Astrocyte (in vitro differentiated cells and primary cell): ENCODE results near the gene TRIP4. TPM values are rescaled to one million over a fixed set of nuclear protein-coding genes. Genes with fewer than 3 reads are reported as not detected.
"Not testable (repeated sequence)": the region's sequence is repeated elsewhere in the genome, so short reads cannot be mapped to it uniquely, and the experiment has no call there.

Experiments used
- DNase-seq: peaks from one replicate; pipeline ENCODE4 v3.0.0-alpha.2; 2010; ENCODE audit warnings: low read depth
- FAIRE-seq: peaks from 2 replicates; lab custom pipeline; 2011; peaks lifted over from hg19 to GRCh38; lab: Jason Lieb, UNC
- H2AFZ ChIP-seq: 2 replicates; pipeline ENCODE4 v1.6.0; 2012; ENCODE audit warnings: low read depth, low read length, inconsistent platforms
- H3K27ac ChIP-seq: 2 replicates; pipeline ENCODE4 v1.5.1; 2011; ENCODE audit warnings: low read depth, low read length, inconsistent platforms
- H3K27me3 ChIP-seq: 2 replicates; pipeline ENCODE4 v1.6.0; 2011; ENCODE audit warnings: low read length, inconsistent platforms; ENCODE audit not compliant: insufficient read depth
- H3K36me3 ChIP-seq: 2 replicates; pipeline ENCODE4 v1.5.1; 2011; ENCODE audit warnings: low read length, inconsistent platforms; ENCODE audit not compliant: insufficient read depth
- H3K4me1 ChIP-seq: 2 replicates; pipeline ENCODE4 v1.5.1; 2011; ENCODE audit warnings: low read length, inconsistent platforms; ENCODE audit not compliant: insufficient read depth
- H3K4me2 ChIP-seq: 2 replicates; pipeline ENCODE4 v1.6.0; 2012; ENCODE audit warnings: low read length, inconsistent platforms
- H3K4me3 ChIP-seq: 2 replicates; pipeline ENCODE4 v1.5.1; 2011; ENCODE audit warnings: low read depth, mild to moderate bottlenecking, low read length, inconsistent platforms; ENCODE audit not compliant: insufficient read depth
- H3K79me2 ChIP-seq: 2 replicates; pipeline ENCODE4 v1.6.0; 2012; ENCODE audit warnings: mild to moderate bottlenecking, low read length, inconsistent platforms; ENCODE audit not compliant: insufficient read depth
- H3K9ac ChIP-seq: 2 replicates; pipeline ENCODE4 v1.6.0; 2012; ENCODE audit warnings: mild to moderate bottlenecking, low read length, inconsistent platforms
- H3K9me3 ChIP-seq: 2 replicates; pipeline ENCODE4 v1.5.1; 2012; ENCODE audit warnings: low read depth, mild to moderate bottlenecking, low read length, inconsistent platforms; ENCODE audit not compliant: insufficient read depth
- H4K20me1 ChIP-seq: 2 replicates; pipeline ENCODE4 v1.6.0; 2012; ENCODE audit warnings: low read length, inconsistent platforms; ENCODE audit not compliant: insufficient read depth
- H3K27ac Mint-ChIP-seq: one replicate; pipeline ENCODE4 v1.8.0; 2021; ENCODE audit warnings: mild to moderate bottlenecking, mixed read lengths; ENCODE audit not compliant: unreplicated experiment
- H3K27me3 Mint-ChIP-seq: one replicate; pipeline ENCODE4 v1.8.0; 2021; ENCODE audit warnings: low read depth, mixed read lengths; ENCODE audit not compliant: unreplicated experiment
- H3K36me3 Mint-ChIP-seq: one replicate; pipeline ENCODE4 v1.8.0; 2021; ENCODE audit warnings: low read depth, mixed read lengths; ENCODE audit not compliant: unreplicated experiment
- H3K4me1 Mint-ChIP-seq: one replicate; pipeline ENCODE4 v1.8.0; 2021; ENCODE audit warnings: low read depth, mixed read lengths; ENCODE audit not compliant: unreplicated experiment
- H3K4me3 Mint-ChIP-seq: one replicate; pipeline ENCODE4 v1.8.0; 2021; ENCODE audit warnings: mild to moderate bottlenecking, moderate library complexity, mixed read lengths; ENCODE audit not compliant: unreplicated experiment
- H3K9me3 Mint-ChIP-seq: one replicate; pipeline ENCODE4 v1.8.0; 2021; ENCODE audit warnings: mild to moderate bottlenecking, mixed read lengths; ENCODE audit not compliant: unreplicated experiment
- EZH2 ChIP-seq: IDR thresholded peaks from 2 replicates; pipeline ENCODE4 v1.6.1; 2012; ENCODE audit warnings: mild to moderate bottlenecking, low read length, inconsistent platforms; ENCODE audit not compliant: insufficient read depth
- total RNA-seq: library from RNA; stranded (reverse); gene quantifications from 2 replicates; pipeline ENCODE4 v1.2.1, GENCODE V29; 2021
- TF ChIP-seq, protein P1 (sequence below): IDR thresholded peaks from 2 replicates; pipeline ENCODE4 v1.5.1; 2011; ENCODE audit warnings: low read depth, mild to moderate bottlenecking, inconsistent platforms, low read length, moderate library complexity; ENCODE audit not compliant: insufficient read depth

The TRIP4 gene
- total RNA-seq, 1 donor from 2014 or later: 40.7 TPM

- Histone ChIP-seq H3K36me3 (no peaks in the 10 kb centered on the region), H3K4me3 (no peak overlapping the region), H3K27ac (no peak overlapping the region), H3K9ac (no peak overlapping the region), H3K79me2 (no peaks in the 10 kb centered on the region), H4K20me1 (no peaks in the 10 kb centered on the region), H3K4me2 (no peak overlapping the region), H3K4me1 (no peaks in the 10 kb centered on the region), H3K9me3 (no peaks in the 10 kb centered on the region), H3K27me3 (no peaks in the 10 kb centered on the region), H2AFZ (no peak overlapping the region)
- Mint-ChIP-seq H3K9me3 (no peaks in the 10 kb centered on the region), H3K36me3 (no peaks in the 10 kb centered on the region), H3K4me1 (no peaks in the 10 kb centered on the region), H3K27me3 (no peaks in the 10 kb centered on the region), H3K4me3 (no peak overlapping the region), H3K27ac (no peak overlapping the region)
- no peak for FAIRE-seq
- DNase-seq: no peak
- TF ChIP-seq EZH2: no peak
- TF ChIP-seq, protein P1, sequence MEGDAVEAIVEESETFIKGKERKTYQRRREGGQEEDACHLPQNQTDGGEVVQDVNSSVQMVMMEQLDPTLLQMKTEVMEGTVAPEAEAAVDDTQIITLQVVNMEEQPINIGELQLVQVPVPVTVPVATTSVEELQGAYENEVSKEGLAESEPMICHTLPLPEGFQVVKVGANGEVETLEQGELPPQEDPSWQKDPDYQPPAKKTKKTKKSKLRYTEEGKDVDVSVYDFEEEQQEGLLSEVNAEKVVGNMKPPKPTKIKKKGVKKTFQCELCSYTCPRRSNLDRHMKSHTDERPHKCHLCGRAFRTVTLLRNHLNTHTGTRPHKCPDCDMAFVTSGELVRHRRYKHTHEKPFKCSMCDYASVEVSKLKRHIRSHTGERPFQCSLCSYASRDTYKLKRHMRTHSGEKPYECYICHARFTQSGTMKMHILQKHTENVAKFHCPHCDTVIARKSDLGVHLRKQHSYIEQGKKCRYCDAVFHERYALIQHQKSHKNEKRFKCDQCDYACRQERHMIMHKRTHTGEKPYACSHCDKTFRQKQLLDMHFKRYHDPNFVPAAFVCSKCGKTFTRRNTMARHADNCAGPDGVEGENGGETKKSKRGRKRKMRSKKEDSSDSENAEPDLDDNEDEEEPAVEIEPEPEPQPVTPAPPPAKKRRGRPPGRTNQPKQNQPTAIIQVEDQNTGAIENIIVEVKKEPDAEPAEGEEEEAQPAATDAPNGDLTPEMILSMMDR: no peak
Measured at GRCh38 chr15:64369078-64369607, 18.5 kb upstream of the TRIP4 start.

DNA sequence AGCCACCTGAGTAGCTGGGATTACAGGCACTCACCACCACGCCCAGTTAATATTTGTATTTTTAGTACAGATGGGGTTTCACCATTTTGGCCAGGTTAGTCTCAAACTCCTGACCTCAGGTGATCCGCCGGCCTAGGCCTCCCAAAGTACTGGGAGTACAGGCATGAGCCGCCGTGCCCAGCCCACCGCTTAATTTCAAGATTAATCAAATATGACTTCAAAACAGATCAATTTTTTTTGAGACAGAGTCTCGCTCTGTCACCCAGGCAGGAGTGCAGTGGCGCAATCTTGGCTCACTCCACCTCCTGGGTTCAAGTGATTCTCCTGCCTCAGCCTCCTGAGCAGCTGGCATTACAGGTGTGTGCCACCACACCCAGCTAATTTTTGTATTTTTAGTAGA is 16.3 kb upstream of the TRIP4 start:
- not testable (repeated sequence) for DNase-seq, H3K36me3 ChIP-seq, FAIRE-seq, H3K4me2 ChIP-seq, H3K79me2 ChIP-seq, H3K4me3 Mint-ChIP-seq, H3K27me3 ChIP-seq, H2AFZ ChIP-seq, H3K27ac ChIP-seq, H3K9me3 ChIP-seq, H3K4me1 Mint-ChIP-seq, H3K27me3 Mint-ChIP-seq, H3K9ac ChIP-seq, H3K27ac Mint-ChIP-seq, H3K36me3 Mint-ChIP-seq, H3K4me1 ChIP-seq, H3K4me3 ChIP-seq, H3K9me3 Mint-ChIP-seq, H4K20me1 ChIP-seq

- H3K9ac ChIP-seq: no peak overlapping the region
- DNase-seq (no peak), FAIRE-seq (no peak)
- no peaks in the 10 kb centered on the region for H3K4me1 ChIP-seq
- H3K27ac Mint-ChIP-seq: no peak overlapping the region
- H3K9me3 ChIP-seq: no peaks in the 10 kb centered on the region
- no peak overlapping the region for H3K4me2 ChIP-seq
- no peaks in the 10 kb centered on the region for H3K4me1 Mint-ChIP-seq
- no peak overlapping the region for H3K27ac ChIP-seq
- TF ChIP-seq EZH2: no peak
- H3K36me3 ChIP-seq: peaks cover 4% of the 10 kb centered on the region
- no peaks in the 10 kb centered on the region for H3K9me3 Mint-ChIP-seq
- no peaks in the 10 kb centered on the region for H3K79me2 ChIP-seq
- H3K27me3 ChIP-seq: no peaks in the 10 kb centered on the region
- H3K36me3 Mint-ChIP-seq: no peaks in the 10 kb centered on the region
- H3K4me3 Mint-ChIP-seq: no peak overlapping the region
- no peak overlapping the region for H3K4me3 ChIP-seq
- no peaks in the 10 kb centered on the region for H4K20me1 ChIP-seq
- H3K27me3 Mint-ChIP-seq: no peaks in the 10 kb centered on the region
- H2AFZ ChIP-seq: no peak overlapping the region
Measured at GRCh38 chr15:64373360-64373759, 14.3 kb upstream of the TRIP4 start.
